T47D (cell line): Measurements from ENCODE around the gene LCN9.

Experiments used
- DNase-seq, 2 experiments: peaks; one replicate each; pipeline versions ENCODE4 v3.0.0 to v3.0.0-alpha.2; 2011 to 2012; ENCODE audit warnings: low read depth in 1 of 2, low spot score in 1 of 2
- JUND ChIP-seq: IDR thresholded peaks from 2 replicates; pipeline ENCODE4 v1.6.1; 2012; ENCODE audit warnings: low read depth
- in situ Hi-C: cut with HindIII; loops from 2 replicates; pipeline ENCODE4 v1.10.0; 2016; ENCODE audit warnings: low sequenced_read_pairs, low pct_unique_long_range_greater_than_20kb

LCN9 gene

GRCh38 chr9:135712613-135713295, 49.6 kb downstream of the LCN9 start:
- no peak for TF ChIP-seq JUND
- in situ Hi-C loops: no loop called here
- DNase-seq: no peak

- DNase-seq: peak in 1 of 2 experiments; percentile 56
- in situ Hi-C loops: no loop called here
- no peak for TF ChIP-seq JUND
Observed at GRCh38 chr9:135714242-135715055, 51.3 kb downstream of the LCN9 start.

DNA sequence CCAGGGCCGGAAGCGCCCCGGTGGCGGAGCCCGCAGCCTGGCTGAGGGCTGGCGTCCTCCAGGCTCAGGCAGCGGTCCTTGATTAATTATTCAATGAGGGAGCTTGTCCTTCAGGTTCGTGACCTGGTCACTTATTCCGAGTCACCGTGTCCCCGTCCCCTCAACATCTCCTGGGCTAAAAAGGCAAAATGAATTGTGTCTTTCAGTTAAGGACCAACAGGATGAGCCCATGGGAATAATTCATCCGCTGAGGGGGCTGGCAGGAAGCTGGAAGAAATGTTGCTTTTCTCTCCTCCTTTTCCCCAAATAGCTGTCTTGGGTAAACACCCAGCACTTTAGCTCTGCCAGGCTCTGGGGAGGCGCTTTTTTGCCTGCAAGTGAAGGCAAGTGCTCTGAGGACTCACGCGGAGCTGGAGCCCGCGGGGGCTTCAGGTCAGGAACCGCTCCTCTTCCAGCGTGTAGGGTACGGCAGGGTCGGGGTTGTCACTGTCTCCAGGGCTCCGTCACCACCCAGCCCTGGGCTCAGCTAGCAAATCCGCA, 52.0 kb downstream of the LCN9 start:
- in situ Hi-C loops: no loop called here
- no peak for TF ChIP-seq JUND
- no peak for DNase-seq

- TF ChIP-seq JUND: no peak
- in situ Hi-C loops: no loop called here
- DNase-seq: peak in 1 of 2 experiments; percentile 45
Observed at GRCh38 chr9:135716045-135716444, 52.9 kb downstream of the LCN9 start.
